ENCODE measurements around the gene CLEC16A.

CLEC16A gene

GRCh38 chr16:11004973-11005610 lies 60.7 kb downstream of the CLEC16A start:
- DNase-seq (ENCODE audit: insufficient read length, low spot score) (no peak), FAIRE-seq (no peak)
- no peak for TF ChIP-seq CTCF (IDR thresholded peaks at IDR 0.05; ENCODE audit: insufficient read depth, missing control alignments)

GRCh38 chr16:11005611-11005975 lies 61.2 kb downstream of the CLEC16A start:
- DNase-seq (ENCODE audit: insufficient read length, low spot score) = no peak
- TF ChIP-seq CTCF (IDR thresholded peaks at IDR 0.05; ENCODE audit: insufficient read depth, missing control alignments) = no peak
- no peak for FAIRE-seq

GRCh38 chr16:11006656-11007055 lies 62.3 kb downstream of the CLEC16A start:
- TF ChIP-seq CTCF (IDR thresholded peaks at IDR 0.05; ENCODE audit: insufficient read depth, missing control alignments) = no peak
- no peak for FAIRE-seq
- no peak for DNase-seq (ENCODE audit: insufficient read length, low spot score)

GRCh38 chr16:11007714-11008280 lies 63.4 kb downstream of the CLEC16A start:
- no peak for TF ChIP-seq CTCF (IDR thresholded peaks at IDR 0.05; ENCODE audit: insufficient read depth, missing control alignments)
- no peak for FAIRE-seq
- peak; percentile 53 for DNase-seq (ENCODE audit: insufficient read length, low spot score)

GRCh38 chr16:11009027-11009755 lies 64.8 kb downstream of the CLEC16A start:
- no peak for FAIRE-seq
- TF ChIP-seq CTCF (IDR thresholded peaks at IDR 0.05; ENCODE audit: insufficient read depth, missing control alignments) = no peak
- DNase-seq (ENCODE audit: insufficient read length, low spot score) = no peak

- FAIRE-seq (no peak), DNase-seq (ENCODE audit: insufficient read length, low spot score) (no peak)
- no peak for TF ChIP-seq CTCF (IDR thresholded peaks at IDR 0.05; ENCODE audit: insufficient read depth, missing control alignments)
Measured at GRCh38 chr16:11010575-11011221, 66.3 kb downstream of the CLEC16A start.

Measured in D721Med (cell line).